ENCODE data around the gene AOAH. TPM values are rescaled to one million over a fixed set of nuclear protein-coding genes. Genes with fewer than 3 reads are reported as not detected.

Gene AOAH
- total and polyA plus RNA-seq, 9 of the 15 experiments (the other 6 are each of a cell fraction or from before 2014, with no cell fraction given), result not detected

DNA sequence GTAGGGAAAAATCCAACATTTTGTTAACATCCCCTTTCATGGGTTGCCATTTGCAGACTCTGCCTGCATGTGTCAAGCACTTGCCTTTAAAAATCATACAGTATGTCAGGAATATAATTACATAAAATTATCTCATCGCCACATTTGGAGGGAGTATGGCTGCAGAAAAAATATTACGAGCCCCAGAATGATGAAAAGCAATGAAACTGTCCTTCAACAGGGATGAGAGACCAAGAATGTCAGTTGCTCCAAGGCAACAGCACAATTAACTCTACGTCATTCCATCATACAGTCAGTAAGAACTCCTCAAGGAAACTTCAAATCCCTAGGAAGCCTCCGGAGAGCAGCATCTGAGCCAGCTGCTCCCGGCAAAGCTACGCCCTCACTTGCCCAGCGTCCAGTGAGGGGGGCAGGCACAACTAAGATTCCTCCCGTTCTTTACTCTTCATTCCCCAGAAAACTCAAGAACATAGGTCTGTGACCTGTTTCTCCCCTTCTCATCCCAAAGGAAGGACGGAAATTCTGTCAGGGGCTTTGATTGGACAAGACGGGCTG lies 201.8 kb downstream of the AOAH start:
- WGBS (ENCODE audit: insufficient coverage, low coverage, missing lambda C conversion rate), result 1% methylated on average over 10 of the region's 10 CpGs
- H3K27me3 ChIP-seq (ENCODE audit: control insufficient read depth in 2 of 2, insufficient read depth in 2 of 2, low read length in 2 of 2), result peaks cover 41 to 43% of the 10 kb centered on the region in 2 experiments
- no TSS peak for BruUV-seq (replicated peaks)

More for the DNA sequence above, 201.8 kb downstream of the AOAH start:
- no peaks in the 10 kb centered on the region for H3K79me2 ChIP-seq (ENCODE audit: control insufficient read depth, insufficient read depth, low read length)
- in situ Hi-C loops (cut with MboI) (no loop called here), intact Hi-C loops (cut with micrococcal nuclease) (no loop called here)
- ATAC-seq (no peak), FAIRE-seq (no peak), DNase-seq (ENCODE audit: extremely low read depth in 1 of 4, low spot score in 3 of 4) (no peak)
- H3K4me1 ChIP-seq (replicated peaks in 1 of 2; ENCODE audit: control insufficient read depth in 2 of 2, insufficient read depth in 2 of 2, low read length in 2 of 2), result peaks cover 0 to 10% of the 10 kb centered on the region in 2 experiments; a peak in 2 of 5 replicates
- H3K36me3 ChIP-seq (ENCODE audit: control insufficient read depth, insufficient read depth, low read length), result no peaks in the 10 kb centered on the region
- no peak overlapping the region for H3K4me3 ChIP-seq
- no peaks in the 10 kb centered on the region for H4K20me1 ChIP-seq (replicated peaks; ENCODE audit: control insufficient read depth, insufficient read depth, low read length)
- H2AFZ ChIP-seq (ENCODE audit: low read depth, low read length), result no peak overlapping the region
- H3K9me1 ChIP-seq (ENCODE audit: control insufficient read depth, insufficient read depth, low read length), result no peaks in the 10 kb centered on the region
- ChIA-PET POLR2A (interaction anchor here (0.7 to 0.9 kb wide), 2 partner anchors 10 to 376 kb away, joined by 3 read pairs; no protein-coding TSS in a partner anchor), CTCF (ENCODE audit: low intra/inter-chr PET ratio) (no interaction called here)
- H3K9me3 ChIP-seq (replicated peaks; ENCODE audit: control insufficient read depth, insufficient read depth, low read depth, low read length), result no peaks in the 10 kb centered on the region
- H3K27ac ChIP-seq (ENCODE audit: extremely low read depth, low read depth, low read length), result no peak overlapping the region
- H3K9ac ChIP-seq (ENCODE audit: insufficient read depth in 1 of 2, low read depth in 2 of 2, low read length in 2 of 2), result no peak overlapping the region
- TF ChIP-seq ZNF280B (CRISPR knock-in tag; IDR thresholded peaks at IDR 0.05) (no peak), TRIM24 (IDR thresholded peaks at IDR 0.05) (no peak), BCOR (IDR thresholded peaks at IDR 0.05) (no peak), HOXB6 (CRISPR knock-in tag; IDR thresholded peaks at IDR 0.05; ENCODE audit: borderline replicate concordance) (no peak), RFX1 (IDR thresholded peaks at IDR 0.05) (no peak), HNRNPK (IDR thresholded peaks at IDR 0.05; ENCODE audit: low read depth, low read length, poor library complexity, severe bottlenecking) (no peak), TCFL5 (CRISPR knock-in tag; conservative IDR thresholded peaks at IDR 0.05) (no peak), ZNF184 (CRISPR knock-in tag; IDR thresholded peaks at IDR 0.05) (no peak), CBX1 (IDR thresholded peaks at IDR 0.05; ENCODE audit: low read depth) (no peak), ZEB2 (IDR thresholded peaks at IDR 0.05) (no peak), HNRNPUL1 (IDR thresholded peaks at IDR 0.05; ENCODE audit: low read length) (no peak), ZC3H4 (CRISPR knock-in tag; IDR thresholded peaks at IDR 0.05; ENCODE audit: borderline replicate concordance) (no peak), ZNF133 (CRISPR knock-in tag; IDR thresholded peaks at IDR 0.05) (no peak), RFX5 (IDR thresholded peaks at IDR 0.05; ENCODE audit: low read depth, low read length) (no peak)
- TF ChIP-seq, protein P1, sequence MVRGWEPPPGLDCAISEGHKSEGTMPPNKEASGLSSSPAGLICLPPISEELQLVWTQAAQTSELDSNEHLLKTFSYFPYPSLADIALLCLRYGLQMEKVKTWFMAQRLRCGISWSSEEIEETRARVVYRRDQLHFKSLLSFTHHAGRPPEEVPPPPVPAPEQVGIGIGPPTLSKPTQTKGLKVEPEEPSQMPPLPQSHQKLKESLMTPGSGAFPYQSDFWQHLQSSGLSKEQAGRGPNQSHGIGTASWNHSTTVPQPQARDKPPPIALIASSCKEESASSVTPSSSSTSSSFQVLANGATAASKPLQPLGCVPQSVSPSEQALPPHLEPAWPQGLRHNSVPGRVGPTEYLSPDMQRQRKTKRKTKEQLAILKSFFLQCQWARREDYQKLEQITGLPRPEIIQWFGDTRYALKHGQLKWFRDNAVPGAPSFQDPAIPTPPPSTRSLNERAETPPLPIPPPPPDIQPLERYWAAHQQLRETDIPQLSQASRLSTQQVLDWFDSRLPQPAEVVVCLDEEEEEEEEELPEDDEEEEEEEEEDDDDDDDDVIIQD (CRISPR knock-in tag; IDR thresholded peaks at IDR 0.05), result no peak
- TF ChIP-seq, protein P2, sequence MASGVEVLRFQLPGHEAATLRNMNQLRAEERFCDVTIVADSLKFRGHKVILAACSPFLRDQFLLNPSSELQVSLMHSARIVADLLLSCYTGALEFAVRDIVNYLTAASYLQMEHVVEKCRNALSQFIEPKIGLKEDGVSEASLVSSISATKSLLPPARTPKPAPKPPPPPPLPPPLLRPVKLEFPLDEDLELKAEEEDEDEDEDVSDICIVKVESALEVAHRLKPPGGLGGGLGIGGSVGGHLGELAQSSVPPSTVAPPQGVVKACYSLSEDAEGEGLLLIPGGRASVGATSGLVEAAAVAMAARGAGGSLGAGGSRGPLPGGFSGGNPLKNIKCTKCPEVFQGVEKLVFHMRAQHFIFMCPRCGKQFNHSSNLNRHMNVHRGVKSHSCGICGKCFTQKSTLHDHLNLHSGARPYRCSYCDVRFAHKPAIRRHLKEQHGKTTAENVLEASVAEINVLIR (CRISPR knock-in tag; IDR thresholded peaks at IDR 0.05), result no peak
- TF ChIP-seq, protein P3, sequence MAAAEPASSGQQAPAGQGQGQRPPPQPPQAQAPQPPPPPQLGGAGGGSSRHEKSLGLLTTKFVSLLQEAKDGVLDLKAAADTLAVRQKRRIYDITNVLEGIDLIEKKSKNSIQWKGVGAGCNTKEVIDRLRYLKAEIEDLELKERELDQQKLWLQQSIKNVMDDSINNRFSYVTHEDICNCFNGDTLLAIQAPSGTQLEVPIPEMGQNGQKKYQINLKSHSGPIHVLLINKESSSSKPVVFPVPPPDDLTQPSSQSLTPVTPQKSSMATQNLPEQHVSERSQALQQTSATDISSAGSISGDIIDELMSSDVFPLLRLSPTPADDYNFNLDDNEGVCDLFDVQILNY (CRISPR knock-in tag; IDR thresholded peaks at IDR 0.05), result no peak
- no peak overlapping the region for H3K4me2 ChIP-seq (ENCODE audit: insufficient read depth, low read length)
